GM18526 (cell line): ENCODE results near the gene ANKS1B.

ENCODE experiments used
- POLR2A ChIP-seq: IDR thresholded peaks from 3 replicates; pipeline ENCODE4 v1.6.1; 2011; ENCODE audit not compliant: insufficient read length; ENCODE audit errors: extremely low read depth

The ANKS1B gene

GRCh38 chr12:98733667-98734350 lies 1250.9 kb downstream of the ANKS1B start:
- no peak for TF ChIP-seq POLR2A

GRCh38 chr12:98730412-98730811 lies 1254.3 kb downstream of the ANKS1B start:
- TF ChIP-seq POLR2A: no peak

DNA sequence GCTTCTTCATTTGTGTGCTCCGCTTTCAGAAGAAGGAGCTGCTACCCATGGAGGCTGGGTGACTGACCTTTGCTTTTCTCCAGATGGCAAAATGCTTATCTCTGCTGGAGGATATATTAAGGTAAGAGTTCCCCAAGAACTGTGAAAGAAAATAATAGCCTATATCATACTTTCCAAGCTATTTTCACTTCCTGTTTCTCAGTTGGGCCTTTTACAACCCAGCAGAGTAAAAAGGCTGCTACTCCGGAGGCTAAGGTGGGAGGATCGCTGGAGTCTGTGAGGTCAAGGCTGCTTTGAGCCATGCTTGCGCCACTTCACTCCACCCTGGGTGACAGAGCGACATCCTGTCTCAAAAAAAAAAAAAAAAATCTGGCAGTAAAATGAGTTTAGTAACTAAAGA lies 1257.5 kb downstream of the ANKS1B start:
- no peak for TF ChIP-seq POLR2A

DNA sequence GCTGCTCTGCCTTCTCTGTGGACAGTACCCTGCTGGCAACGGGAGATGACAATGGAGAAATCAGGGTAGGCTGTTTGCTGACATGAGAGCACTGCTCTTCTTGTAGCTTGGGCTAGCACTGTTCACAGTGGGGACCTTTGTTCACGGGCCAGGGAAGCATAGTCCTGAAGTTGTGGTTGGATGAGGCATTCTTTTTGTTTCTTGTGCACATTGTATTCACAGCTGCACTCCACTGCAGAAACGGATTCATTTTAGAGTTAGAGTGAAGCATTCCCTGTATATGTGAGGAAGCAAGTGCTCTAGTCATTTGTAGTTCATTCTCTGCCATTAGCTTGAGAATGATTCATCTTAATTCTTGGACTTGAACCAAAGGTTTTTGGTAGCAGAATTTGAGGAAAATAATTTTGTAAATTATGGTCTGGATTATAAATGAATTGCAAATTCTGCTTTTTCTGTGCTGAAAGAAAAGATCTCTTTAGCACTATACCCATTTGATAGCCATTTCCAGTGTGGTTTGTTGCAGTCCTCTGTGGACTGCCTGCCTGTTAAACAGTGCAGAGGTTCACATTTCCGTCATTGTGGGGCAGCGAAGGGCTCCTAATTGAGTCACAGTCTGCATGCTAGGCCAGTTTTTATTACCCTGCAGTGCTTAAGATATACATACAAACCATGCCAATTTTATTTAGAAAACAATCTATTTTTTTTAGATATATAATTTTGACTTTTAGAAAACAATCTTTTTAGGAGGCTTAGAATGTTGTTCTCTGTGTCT lies 1259.1 kb downstream of the ANKS1B start:
- no peak for TF ChIP-seq POLR2A

DNA sequence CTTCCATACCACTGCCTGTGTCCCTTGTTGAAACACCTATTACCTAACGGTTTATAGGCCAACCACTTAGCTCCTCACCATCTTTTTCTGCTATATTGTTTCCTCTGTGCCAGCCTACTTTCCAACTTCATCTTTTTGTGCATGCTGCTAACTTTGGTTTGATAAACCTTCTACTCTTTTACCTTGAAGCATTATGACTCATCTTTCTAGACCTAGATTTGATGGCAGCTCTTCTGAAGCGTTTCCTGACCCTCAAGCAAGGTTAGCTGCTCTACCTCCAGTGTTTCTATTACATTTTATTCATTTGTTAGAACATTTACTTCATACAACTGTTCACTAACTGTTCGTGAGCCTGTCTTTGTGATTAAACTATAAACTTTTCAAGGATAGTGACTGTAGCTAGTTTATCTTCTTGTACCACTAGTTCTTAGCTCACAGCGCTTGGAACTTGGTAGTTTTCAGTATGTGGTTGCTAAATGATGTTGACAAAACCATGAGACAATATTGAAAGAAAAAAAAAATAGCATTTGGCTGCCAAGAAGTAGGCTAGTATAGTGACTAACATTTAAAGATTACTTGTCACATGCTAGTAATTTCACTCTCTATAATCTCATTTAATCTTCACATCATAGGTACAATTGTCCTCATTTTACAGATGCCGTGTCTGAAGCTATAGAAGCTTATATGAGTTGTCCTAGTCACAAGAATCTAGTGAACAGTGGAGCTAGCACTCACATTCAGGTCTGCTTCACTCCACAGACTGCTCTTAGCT lies 1260.2 kb downstream of the ANKS1B start:
- TF ChIP-seq POLR2A: no peak

- no peak for TF ChIP-seq POLR2A
Measured at GRCh38 chr12:98721204-98721702, 1263.5 kb downstream of the ANKS1B start.

GRCh38 chr12:98719515-98720504 lies 1264.9 kb downstream of the ANKS1B start:
- no peak for TF ChIP-seq POLR2A

DNA sequence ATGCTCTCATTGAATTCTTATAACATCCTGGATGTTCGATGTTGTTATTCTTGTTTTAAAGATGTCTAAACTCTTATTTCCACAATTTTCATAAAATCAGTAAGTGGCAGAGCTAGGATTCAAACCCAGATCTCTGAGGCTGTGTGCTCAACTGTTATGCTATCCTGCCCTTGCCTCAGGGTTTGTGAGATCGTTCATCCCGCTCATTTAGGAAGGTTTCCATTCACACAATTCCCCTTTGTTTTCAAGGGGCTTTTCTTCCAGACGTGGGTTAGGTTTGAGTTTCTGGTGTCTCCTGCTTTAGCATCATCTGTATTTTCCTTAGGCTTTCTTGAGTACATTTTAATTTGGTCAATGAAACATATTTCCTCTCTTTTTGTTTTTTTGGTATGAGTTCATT lies 1270.3 kb downstream of the ANKS1B start:
- TF ChIP-seq POLR2A: no peak

DNA sequence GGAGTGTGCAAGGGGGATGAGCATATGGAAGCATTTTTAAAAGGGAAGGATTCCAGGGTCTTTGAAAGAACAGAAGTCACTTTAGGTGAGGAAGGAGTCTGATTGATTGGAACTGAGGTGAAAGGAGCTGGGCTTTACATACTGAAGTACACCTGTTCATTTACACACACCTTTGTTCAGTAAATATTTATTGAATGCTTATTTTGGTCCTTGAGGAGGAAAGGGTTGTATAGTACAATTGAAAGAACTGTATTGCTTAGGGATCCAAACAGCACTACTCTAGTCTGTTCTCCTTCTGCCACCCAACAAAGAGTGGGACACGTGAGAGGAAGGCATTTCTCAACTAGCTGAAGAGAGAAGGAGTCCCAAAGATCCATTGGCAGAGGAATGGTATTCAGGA lies 1275.7 kb downstream of the ANKS1B start:
- TF ChIP-seq POLR2A: no peak

- no peak for TF ChIP-seq POLR2A
Measured at GRCh38 chr12:98701166-98701565, 1283.6 kb downstream of the ANKS1B start.

- no peak for TF ChIP-seq POLR2A
Measured at GRCh38 chr12:98699586-98699985, 1285.2 kb downstream of the ANKS1B start.

DNA sequence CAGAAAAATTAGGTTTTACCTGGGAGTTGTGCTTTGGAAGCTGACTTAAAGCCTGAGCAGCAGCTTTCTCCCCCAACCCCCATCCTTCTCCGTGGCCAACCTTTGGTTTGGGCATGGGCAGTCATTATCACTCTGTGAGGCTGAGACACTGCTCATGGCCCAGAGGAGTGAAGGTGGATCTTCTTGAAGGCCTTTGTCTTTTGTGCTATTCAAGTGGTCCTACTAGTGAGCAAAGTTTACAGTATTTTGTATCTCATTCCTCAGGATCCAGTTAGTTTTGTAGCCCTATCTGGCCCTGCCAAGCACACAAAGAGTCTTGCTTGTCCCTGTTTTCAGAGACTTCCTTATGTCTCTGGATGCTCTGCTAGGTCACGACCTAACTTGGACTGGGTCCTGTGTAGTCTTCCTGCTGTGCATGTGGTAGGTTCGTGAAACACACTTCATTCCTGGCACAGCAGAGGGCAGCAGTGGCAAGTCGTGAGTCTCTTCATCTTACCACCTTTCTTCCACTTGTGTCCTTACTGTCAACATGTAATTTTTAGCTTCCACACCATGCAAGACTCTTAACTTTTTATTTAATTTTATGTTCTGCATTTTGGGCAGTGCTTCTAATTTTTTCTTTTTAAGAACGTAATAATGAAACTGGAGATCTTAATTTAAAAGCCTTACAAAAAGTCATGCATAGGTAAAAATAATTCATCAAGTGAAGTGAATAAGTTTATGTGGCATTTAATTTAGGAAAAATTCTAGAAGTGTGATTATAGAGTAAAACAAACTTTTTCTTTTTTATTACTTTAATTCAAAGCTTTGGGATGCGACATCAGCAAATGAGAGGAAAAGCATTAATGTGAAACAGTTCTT lies 1285.9 kb downstream of the ANKS1B start:
- TF ChIP-seq POLR2A: no peak

DNA sequence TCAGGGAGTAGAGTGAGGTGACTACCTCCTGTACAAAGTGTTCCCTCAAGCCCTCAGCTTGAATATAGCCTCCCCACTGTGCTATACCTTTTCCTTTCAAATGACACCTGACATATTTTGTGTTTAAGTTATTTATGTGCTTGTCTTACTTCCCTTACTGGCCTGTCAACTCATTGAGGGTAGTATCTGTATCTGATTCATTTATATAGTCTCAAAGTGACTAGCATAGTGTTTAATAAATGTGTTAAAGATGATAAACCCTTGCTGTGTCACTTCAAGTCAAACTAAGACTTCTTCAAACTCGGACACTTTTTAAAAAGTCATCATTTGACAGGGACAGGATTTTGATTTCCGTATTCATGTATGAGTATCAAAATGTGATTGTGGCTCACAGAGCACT lies 1287.5 kb downstream of the ANKS1B start:
- no peak for TF ChIP-seq POLR2A

DNA sequence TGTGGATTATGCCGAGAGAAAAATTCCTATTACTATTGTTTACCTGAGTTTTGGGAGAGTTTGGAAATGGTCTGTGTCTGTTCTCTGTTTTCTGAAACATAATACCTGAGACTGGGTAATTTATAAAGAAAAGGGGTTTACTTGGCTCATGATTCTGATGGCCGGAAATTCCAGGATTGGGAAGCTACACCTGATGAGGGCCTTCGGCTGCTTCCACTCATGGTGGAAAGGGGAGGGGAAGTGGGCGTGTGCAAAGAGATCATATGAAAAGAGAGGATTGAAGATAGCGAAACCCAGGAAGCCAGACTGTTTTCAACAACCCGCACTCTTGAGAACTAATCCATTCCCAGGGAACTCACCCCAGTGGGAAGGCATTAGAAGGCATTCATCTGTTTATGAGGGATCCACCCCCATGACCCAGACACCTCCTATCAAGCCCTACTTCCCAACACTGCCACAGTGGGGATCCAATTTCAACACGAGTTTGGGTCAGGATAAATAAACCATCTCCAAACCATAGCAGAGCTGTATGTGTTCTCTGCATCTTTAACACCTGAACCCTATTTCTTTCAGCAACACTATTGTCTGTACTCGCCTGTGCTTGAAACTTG lies 1288.6 kb downstream of the ANKS1B start:
- no peak for TF ChIP-seq POLR2A

GRCh38 chr12:98691351-98691750 lies 1293.4 kb downstream of the ANKS1B start:
- no peak for TF ChIP-seq POLR2A
